ENCODE results near the gene SLC26A11.
"Not testable (repeated sequence)": the region's sequence is repeated elsewhere in the genome, so short reads cannot be mapped to it uniquely, and the experiment has no call there.

SLC26A11 gene

DNA sequence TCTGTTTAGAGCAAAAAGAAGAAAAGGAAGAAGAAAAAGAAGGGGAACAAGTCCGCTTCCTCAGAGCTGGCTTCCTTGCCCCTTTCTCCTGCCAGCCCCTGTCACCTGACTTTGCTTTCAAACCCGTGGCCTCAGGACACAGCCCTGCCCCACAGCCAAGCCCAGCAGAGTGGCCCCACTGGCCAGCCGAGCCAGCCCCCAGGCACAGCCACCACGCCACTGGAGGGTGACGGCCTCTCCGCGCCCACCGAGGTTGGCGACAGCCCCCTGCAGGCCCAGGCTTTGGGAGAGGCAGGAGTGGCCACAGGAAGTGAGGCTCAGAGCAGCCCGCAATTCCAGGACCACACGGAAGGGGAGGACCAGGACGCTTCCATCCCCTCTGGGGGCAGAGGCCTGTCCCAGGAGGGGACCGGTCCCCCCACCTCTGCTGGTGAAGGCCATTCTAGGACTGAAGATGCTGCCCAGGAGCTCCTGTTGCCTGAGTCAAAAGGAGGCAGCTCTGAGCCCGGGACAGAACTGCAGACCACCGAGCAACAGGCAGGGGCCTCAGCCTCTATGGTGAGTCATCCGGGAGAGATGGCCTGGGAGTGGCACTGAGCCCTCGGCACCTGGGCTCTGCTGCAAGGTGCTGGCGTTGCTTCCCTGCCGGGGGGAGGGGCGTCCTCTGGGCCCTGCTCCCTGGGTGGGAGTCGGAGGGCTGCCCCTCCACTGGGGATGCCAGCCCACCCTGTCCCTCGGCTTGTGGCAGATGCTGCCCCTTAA is 67.8 kb downstream of the SLC26A11 start:
- no peak for DNase-seq

DNA sequence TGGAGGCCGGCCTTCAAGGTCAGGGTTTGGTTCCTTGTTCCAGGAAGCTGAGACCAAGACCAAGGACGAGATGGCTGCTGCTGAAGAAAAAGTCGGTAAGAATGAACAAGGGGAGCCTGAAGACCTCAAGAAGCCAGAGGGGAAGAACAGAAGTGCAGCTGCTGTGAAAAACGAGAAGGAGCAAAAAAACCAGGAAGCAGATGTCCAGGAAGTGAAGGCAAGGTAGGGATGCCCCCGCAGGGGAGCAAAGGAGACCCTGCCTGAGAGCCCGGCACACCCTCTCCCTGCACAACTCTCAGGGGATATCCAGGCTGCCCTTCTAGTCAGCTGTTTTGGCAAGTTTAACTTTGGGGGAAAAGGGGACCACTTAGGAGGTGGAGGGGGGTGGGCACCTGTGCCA is 69.4 kb downstream of the SLC26A11 start:
- DNase-seq = no peak

DNA sequence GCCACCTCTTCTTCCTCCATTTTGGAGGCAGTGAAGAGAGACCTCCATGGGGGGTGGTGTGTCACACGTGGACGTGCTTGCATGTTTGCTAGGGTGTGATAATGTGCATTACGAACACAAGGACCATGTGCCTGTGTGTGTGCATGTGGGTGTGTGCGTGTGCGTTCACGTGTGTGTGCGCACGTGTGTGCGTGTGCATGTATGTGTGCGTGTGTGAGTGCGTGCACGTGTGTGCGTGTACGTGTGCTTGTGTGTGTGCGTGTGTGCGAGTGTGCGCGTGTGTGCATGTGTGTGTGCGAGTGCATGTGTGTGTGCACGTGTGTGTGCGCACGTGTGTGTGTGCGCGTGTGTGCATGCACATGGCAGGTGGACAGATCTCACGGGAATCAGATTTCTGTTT is 69.9 kb downstream of the SLC26A11 start:
- no peak for DNase-seq

DNA sequence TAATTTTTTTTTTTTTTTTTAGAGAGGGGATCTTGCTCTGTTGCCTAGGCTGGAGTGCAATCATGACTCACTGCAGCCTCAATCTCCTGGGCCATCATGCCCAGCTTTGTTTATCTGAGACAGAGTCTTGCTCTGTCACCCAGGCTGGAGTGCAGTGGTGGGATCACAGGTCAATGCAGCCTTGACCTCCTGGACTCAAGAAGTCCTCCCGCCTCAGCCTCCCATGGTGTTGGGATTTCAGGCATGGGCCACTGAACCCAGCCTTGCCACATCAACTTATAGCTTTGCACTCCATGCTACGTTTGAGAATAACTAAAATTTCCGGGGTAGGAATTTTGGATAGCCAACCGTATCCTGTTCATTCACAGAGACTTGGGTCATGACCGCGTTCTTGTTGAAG is 71.0 kb downstream of the SLC26A11 start:
- no peak for DNase-seq

DNA sequence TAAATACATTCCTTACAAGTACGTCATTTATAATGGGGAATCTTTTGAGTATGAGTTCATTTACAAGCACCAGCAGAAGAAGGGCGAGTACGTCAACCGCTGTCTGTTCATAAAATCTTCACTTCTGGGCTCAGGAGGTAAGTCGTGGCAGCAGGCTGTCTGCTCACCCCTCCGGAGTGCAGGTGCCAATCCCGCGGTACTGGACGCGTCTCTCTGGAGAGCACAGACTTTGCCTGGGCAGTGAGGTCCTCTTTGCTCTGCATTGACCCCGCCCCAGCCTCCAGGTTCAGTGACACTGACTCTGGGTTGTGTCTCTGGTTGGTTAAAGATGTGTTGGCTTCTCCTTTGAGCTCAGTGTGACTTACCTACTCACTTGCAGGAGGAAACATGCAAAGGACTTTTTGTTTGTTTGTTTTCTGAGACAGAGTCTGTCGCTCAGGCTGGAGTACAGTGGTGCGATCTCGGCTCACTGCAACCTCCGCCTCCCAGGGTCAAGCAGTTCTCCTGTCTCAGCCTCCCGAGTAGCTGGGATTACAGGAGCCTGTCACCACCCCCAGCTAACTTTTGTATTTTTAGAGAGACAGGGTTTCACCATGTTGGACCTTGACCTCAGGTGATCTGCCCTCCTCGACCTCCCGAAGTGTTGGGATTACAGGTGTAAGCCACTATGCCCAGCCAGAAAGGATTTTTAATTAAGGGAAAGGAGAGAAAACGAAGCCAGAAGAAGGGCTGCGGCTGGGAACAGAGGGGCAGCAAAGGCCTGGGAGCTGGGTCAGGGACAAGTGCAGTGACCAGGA is 71.7 kb downstream of the SLC26A11 start:
- no peak for DNase-seq

DNA sequence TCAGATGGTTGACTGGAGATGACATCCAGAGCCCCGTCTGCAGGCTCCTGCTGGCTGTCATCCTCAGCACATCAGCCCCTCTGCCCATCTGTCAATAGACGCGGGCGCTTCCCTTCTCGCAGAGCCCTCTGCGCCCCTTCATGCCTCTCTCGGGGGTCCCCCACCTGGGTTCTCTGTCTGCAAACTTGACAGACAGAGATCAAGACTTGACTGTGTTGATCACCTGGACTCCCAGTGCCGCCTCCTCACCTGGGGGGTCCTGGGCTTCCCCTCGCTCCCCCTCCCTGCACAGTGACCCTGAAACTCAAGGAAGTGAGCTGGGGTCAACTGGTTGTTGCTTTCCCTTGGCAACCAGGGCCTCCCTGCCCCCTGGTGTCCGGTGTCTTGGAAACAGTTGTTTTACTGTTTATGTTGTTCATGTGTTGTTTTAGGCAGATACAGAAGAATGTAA is 72.3 kb downstream of the SLC26A11 start:
- DNase-seq = no peak

DNA sequence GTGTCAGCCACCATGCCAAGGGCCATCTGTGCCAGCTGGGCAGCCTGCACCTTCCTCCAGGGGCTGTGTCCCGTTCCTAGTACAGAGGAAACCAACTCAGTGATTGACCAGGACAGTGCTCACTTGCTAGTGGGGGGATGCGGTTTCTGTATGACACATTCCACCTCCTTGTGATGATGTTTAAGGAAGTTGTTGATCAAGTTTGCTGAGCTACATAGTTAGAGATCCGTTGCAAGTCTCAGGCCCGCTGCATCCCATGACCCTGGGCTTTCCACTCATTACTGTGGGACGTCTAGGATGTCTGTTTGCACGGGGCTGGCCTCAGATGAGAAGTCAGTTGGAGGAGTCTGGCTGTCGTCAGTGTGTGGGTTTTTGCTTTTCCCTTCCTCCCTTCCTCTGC is 74.0 kb downstream of the SLC26A11 start:
- no peak for DNase-seq

DNA sequence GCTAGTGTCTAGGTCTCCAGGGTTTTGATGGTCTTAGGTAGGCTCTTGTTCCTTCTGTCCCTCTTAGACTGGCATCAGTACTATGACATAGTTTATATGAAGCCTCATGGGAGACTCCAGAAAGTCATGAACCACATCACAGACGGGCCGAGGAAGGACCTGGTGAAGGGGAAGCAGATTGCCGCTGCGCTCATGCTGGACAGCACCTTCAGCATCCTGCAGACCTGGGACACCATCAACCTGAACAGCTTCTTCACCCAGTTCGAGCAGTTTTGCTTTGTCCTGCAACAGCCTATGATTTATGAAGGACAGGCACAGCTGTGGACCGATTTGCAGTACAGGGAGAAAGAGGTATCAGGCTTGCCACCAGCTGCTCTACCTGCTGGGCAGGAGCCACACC is 74.4 kb downstream of the SLC26A11 start:
- DNase-seq = no peak

DNA sequence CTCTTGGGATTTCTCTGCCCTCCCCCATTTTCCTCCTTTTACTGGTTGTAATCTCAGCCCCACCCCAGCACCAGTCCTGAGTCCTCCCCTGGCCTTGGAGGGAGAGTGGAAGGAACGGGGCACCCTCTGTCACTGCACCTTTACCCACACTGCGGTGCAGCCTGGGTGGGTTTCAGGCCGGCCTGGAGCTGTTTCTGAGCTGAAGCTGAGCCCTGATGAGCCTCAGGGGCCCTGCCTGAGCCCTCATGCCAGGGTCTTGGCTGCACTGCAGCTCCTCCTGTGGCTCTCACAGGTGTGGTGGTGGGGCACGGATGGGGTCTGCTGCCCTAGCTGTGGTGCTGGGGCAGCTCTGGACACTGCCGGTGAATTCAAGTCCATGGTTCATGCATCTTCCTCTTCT is 74.9 kb downstream of the SLC26A11 start:
- no peak for DNase-seq

DNA sequence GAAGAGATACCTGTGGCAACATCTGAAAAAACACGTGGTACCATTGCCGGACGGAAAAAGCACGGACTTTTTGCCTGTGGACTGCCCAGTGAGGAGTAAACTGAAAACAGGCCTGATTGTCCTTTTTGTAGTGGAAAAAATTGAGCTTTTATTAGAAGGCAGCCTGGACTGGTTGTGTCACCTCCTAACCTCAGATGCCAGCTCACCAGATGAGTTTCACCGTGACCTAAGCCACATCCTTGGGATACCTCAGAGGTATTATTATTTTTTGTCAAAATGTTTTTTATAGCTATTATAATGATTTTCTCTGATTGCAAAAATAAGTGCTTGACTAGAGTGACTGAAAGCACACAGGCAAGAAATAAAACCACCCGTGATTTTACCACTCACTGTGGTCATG is 75.3 kb downstream of the SLC26A11 start:
- DNase-seq = no peak

DNA sequence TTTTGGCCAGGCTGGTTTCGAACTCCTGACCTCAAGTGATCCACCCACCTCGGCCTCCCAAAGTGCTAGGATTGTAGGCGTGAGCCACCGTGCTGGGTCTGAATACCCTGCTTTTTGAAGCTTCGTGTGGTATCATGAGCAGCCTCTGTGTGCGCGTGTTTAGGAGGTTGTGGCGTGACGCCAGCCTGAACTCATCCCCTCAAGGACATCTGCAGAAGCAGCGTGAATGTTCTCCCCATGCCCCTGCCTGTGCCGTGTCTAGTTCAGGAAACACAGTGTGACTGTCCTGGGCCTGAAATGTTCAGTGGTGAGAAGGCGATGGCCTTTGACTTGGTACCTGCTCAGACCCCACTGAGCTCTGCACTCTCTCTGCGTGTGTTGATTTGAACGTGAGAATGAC is 76.0 kb downstream of the SLC26A11 start:
- DNase-seq = no peak

DNA sequence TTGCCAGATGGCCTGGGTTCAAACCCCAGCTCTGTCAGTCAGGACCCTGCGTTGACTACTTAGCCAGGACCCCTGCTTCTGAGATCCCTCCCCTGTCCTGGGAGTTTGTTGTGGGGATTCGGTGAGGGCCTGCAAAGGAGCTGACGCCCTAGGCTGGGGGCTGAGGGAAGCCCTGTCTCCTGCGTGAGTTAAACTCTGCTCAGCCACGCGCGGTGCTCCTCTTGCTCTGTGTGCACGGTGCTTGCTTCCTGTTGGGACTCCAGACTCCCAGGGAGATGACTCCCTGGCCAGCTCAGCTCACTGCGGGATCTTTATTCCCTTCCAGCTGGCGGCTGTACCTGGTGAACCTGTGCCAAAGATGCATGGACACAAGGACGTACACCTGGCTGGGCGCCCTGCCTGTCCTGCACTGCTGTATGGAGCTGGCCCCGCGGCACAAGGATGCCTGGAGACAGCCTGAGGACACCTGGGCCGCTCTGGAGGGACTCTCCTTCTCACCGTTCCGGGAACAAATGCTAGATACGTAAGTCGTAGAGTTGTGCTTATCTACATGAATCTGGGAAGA is 77.9 kb downstream of the SLC26A11 start:
- DNase-seq = no peak

DNA sequence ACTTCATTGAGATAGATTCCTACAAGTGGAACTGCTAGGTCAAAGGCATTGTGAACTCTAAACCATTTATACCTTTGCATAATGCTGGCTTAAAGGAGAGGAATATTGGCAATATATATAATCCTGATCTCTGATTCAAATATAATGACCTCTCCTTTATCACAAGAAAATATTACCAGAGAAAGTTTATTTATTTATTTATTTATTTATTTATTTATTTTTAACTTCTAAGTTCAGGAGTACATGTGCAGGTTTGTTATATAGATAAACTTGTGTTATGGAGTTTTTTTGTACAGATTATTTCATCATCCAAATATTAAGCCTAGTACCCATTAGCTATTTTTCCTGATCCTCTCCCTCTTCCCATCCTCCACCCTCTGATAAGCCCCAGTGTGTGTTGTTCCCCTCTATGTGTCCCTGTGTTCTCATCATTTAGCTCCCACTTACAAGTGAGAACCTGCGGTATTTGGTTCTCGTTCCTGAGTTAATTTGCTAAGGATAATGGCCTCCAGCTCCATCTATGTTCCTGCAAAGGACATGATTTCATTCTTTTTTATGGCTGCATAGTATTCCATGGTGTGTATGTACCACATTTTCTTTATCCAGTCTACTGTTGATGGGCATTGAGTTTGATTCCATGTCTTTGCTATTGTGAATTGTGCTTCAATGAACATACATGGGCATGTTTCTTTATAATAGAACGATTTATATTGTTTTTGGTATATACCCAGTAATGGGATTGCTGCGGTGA is 79.3 kb downstream of the SLC26A11 start:
- not testable (repeated sequence) for DNase-seq

DNA sequence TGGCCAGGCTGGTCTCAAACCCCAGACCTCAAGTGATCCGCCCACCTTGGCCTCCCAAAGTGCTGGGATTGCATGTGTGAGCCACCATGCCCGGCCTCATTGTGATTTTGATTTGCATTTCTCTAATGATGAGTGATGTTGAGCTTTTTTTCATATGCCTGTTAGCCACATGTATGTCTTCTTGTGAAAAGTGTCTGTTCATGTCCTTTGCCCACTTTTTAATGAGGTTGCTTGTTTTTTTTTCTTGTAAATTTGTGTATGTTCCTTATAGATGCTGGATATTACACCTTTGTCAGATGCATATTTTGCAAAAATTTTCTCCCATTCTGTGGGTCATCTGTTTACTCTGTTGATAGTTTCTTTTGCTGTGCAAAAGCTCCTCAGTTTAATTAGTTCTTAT is 80.5 kb downstream of the SLC26A11 start:
- DNase-seq = not testable (repeated sequence)
